NCI-H2171 treated with DMSO at 0.1 percent for 48 hours (cell line): ENCODE data around the gene RXRG.

Source experiments
- DNase-seq: peaks from one replicate; lab custom pipeline; 2025; lab: John Stamatoyannopoulos, UW

Gene RXRG

GRCh38 chr1:165449131-165449530, 4.2 kb upstream of the RXRG start:
- peak; percentile 75 for DNase-seq

GRCh38 chr1:165445388-165445787, 462 bp upstream of the RXRG start:
- no peak for DNase-seq

GRCh38 chr1:165443539-165444311, 1.2 kb downstream of the RXRG start:
- no peak for DNase-seq

GRCh38 chr1:165442653-165443052, 2.3 kb downstream of the RXRG start:
- no peak for DNase-seq

- DNase-seq = no peak
Measured at GRCh38 chr1:165442053-165442452, 2.9 kb downstream of the RXRG start.

- no peak for DNase-seq
Measured at GRCh38 chr1:165441166-165441880, 3.6 kb downstream of the RXRG start.

GRCh38 chr1:165439330-165439729, 5.6 kb downstream of the RXRG start:
- no peak for DNase-seq

GRCh38 chr1:165436994-165437393, 7.9 kb downstream of the RXRG start:
- DNase-seq = no peak

- no peak for DNase-seq
Measured at GRCh38 chr1:165435801-165436200, 9.1 kb downstream of the RXRG start.

- DNase-seq = no peak
Measured at GRCh38 chr1:165434281-165434680, 10.6 kb downstream of the RXRG start.

GRCh38 chr1:165431079-165431478, 13.8 kb downstream of the RXRG start:
- no peak for DNase-seq

- no peak for DNase-seq
Measured at GRCh38 chr1:165426745-165427144, 18.2 kb downstream of the RXRG start.

- no peak for DNase-seq
Measured at GRCh38 chr1:165425621-165426020, 19.3 kb downstream of the RXRG start.

- no peak for DNase-seq
Measured at GRCh38 chr1:165424454-165425216, 20.3 kb downstream of the RXRG start.

GRCh38 chr1:165423136-165423535, 21.8 kb downstream of the RXRG start:
- DNase-seq = no peak

- DNase-seq = no peak
Measured at GRCh38 chr1:165420655-165421054, 24.3 kb downstream of the RXRG start.

GRCh38 chr1:165419839-165420238, 25.1 kb downstream of the RXRG start:
- peak; percentile 22 for DNase-seq

- no peak for DNase-seq
Measured at GRCh38 chr1:165418195-165418594, 26.7 kb downstream of the RXRG start.

- no peak for DNase-seq
Measured at GRCh38 chr1:165416876-165417275, 28.1 kb downstream of the RXRG start.

GRCh38 chr1:165415068-165415467, 29.9 kb downstream of the RXRG start:
- DNase-seq = no peak

- DNase-seq = no peak
Measured at GRCh38 chr1:165414620-165415019, 30.3 kb downstream of the RXRG start.

- DNase-seq = peak; percentile 70
Measured at GRCh38 chr1:165411396-165411795, 33.5 kb downstream of the RXRG start.
